ENCODE results near the gene SLC6A1. TPM values are rescaled to one million over a fixed set of nuclear protein-coding genes. Genes with fewer than 3 reads are reported as not detected.

Gene SLC6A1
- total and polyA plus RNA-seq, 2 of the 8 experiments (the other 6 are each of a cell fraction or from before 2014, with no cell fraction given): 0.30 to 0.63 TPM

DNA sequence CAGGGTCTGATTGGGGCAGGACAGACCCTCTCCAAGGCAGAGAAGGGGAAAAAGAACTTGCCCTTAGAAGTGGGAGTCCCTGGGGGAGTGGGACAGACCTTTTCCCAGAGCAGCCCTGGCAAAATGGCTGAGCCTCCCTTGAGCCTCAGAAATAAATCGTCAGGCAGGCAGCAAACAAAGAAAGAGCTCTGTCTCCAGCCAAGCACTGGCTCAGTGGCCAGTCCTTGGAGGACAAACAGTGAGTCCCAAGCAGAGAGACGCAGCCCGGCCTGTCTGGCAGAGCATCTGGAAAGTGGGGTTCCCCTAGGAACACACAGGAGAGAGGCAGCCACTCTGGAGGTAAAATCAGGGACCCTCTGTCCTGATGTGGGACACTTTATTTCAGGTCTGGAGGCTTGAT is 1.8 kb downstream of the SLC6A1 start (continued):
- TF ChIP-seq, protein P1, sequence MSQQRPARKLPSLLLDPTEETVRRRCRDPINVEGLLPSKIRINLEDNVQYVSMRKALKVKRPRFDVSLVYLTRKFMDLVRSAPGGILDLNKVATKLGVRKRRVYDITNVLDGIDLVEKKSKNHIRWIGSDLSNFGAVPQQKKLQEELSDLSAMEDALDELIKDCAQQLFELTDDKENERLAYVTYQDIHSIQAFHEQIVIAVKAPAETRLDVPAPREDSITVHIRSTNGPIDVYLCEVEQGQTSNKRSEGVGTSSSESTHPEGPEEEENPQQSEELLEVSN (IDR thresholded peaks at IDR 0.05): no peak
- TF ChIP-seq TAF1 (IDR thresholded peaks at IDR 0.05; ENCODE audit: low read depth, low read length): no peak

All from H1 (cell line).